ENCODE data around the gene TASP1. TPM values are rescaled to one million over a fixed set of nuclear protein-coding genes. Genes with fewer than 3 reads are reported as not detected.
A peak's percentile ranks its signal among the peaks of the same experiment; 100 is the strongest.

Gene TASP1
- total RNA-seq, 1 experiment from 2014 or later, result 8.3 TPM

GRCh38 chr20:13571662-13572061 is 67.1 kb downstream of the TASP1 start:
- DNase-seq (ENCODE audit: low read depth), result no peak

- no peak for DNase-seq (ENCODE audit: low read depth)
Observed at GRCh38 chr20:13567663-13568062, 71.1 kb downstream of the TASP1 start.

GRCh38 chr20:13563854-13564253 is 74.9 kb downstream of the TASP1 start:
- no peak for DNase-seq (ENCODE audit: low read depth)

- DNase-seq (ENCODE audit: low read depth), result peak; percentile 14
Observed at GRCh38 chr20:13554706-13555105, 84.0 kb downstream of the TASP1 start.

GRCh38 chr20:13554076-13554475 is 84.7 kb downstream of the TASP1 start:
- no peak for DNase-seq (ENCODE audit: low read depth)

- DNase-seq (ENCODE audit: low read depth), result peak; percentile 42
Observed at GRCh38 chr20:13552061-13552460, 86.7 kb downstream of the TASP1 start.

- no peak for DNase-seq (ENCODE audit: low read depth)
Observed at GRCh38 chr20:13549451-13549850, 89.3 kb downstream of the TASP1 start.

- DNase-seq (ENCODE audit: low read depth), result peak; percentile 63
Observed at GRCh38 chr20:13546497-13547131, 92.1 kb downstream of the TASP1 start.

GRCh38 chr20:13545790-13546189 is 92.9 kb downstream of the TASP1 start:
- no peak for DNase-seq (ENCODE audit: low read depth)

GRCh38 chr20:13543783-13544182 is 94.9 kb downstream of the TASP1 start:
- no peak for DNase-seq (ENCODE audit: low read depth)

GRCh38 chr20:13535627-13536026 is 103.1 kb downstream of the TASP1 start:
- DNase-seq (ENCODE audit: low read depth), result no peak

- DNase-seq (ENCODE audit: low read depth), result peak; percentile 37
Observed at GRCh38 chr20:13533946-13534345, 104.8 kb downstream of the TASP1 start.

GRCh38 chr20:13530146-13530545 is 108.6 kb downstream of the TASP1 start:
- DNase-seq (ENCODE audit: low read depth), result no peak

- DNase-seq (ENCODE audit: low read depth), result no peak
Observed at GRCh38 chr20:13526551-13526950, 112.2 kb downstream of the TASP1 start.

- peak; percentile 91 for DNase-seq (ENCODE audit: low read depth)
Observed at GRCh38 chr20:13525225-13525940, 113.3 kb downstream of the TASP1 start.

GRCh38 chr20:13524339-13524738 is 114.4 kb downstream of the TASP1 start:
- DNase-seq (ENCODE audit: low read depth), result no peak

- no peak for DNase-seq (ENCODE audit: low read depth)
Observed at GRCh38 chr20:13517831-13518230, 120.9 kb downstream of the TASP1 start.

- DNase-seq (ENCODE audit: low read depth), result no peak
Observed at GRCh38 chr20:13515796-13516558, 122.8 kb downstream of the TASP1 start.

- no peak for DNase-seq (ENCODE audit: low read depth)
Observed at GRCh38 chr20:13515291-13515690, 123.4 kb downstream of the TASP1 start.

- DNase-seq (ENCODE audit: low read depth), result no peak
Observed at GRCh38 chr20:13510837-13511488, 127.8 kb downstream of the TASP1 start.

- no peak for DNase-seq (ENCODE audit: low read depth)
Observed at GRCh38 chr20:13507646-13508045, 131.1 kb downstream of the TASP1 start.

- DNase-seq (ENCODE audit: low read depth), result no peak
Observed at GRCh38 chr20:13501500-13501899, 137.2 kb downstream of the TASP1 start.

Measured in HT1080 (cell line).